HepG2 (cell line): ENCODE measurements around the gene SAMM50.

ENCODE experiments used
- EZH2 ChIP-seq: conservative IDR thresholded peaks from 2 replicates; pipeline ENCODE4 v1.6.1; 2012; ENCODE audit warnings: mild to moderate bottlenecking, low read depth, low read length, moderate library complexity
- KLF12 ChIP-seq: sonication (generic); formaldehyde crosslinking; IDR thresholded peaks from 2 replicates; pipeline ENCODE4 v1.4.0; 2020; ENCODE audit warnings: missing genetic modification reagents, borderline replicate concordance
- PAX8 ChIP-seq: sonication (generic); formaldehyde crosslinking; IDR thresholded peaks from 2 replicates; pipeline ENCODE4 v1.8.0; 2022; ENCODE audit warnings: mild to moderate bottlenecking, missing genetic modification reagents, borderline replicate concordance
- SIN3A ChIP-seq: IDR thresholded peaks from 2 replicates; pipeline ENCODE4 v1.6.1; 2011; ENCODE audit warnings: low read depth, mild to moderate bottlenecking, control low read depth, low read length, borderline replicate concordance
- SRF ChIP-seq: IDR thresholded peaks from 2 replicates; pipeline ENCODE4 v1.6.1; 2011; ENCODE audit warnings: mild to moderate bottlenecking, low read depth, low read length, moderate library complexity
- SRSF9 ChIP-seq: fragments of 200-400 bp; formaldehyde crosslinking; IDR thresholded peaks from 2 replicates; pipeline ENCODE4 v1.6.1; 2018; ENCODE audit warnings: borderline replicate concordance, mild to moderate bottlenecking, low read depth, low read length; ENCODE audit not compliant: insufficient read depth, poor library complexity, severe bottlenecking
- YY1 ChIP-seq: IDR thresholded peaks from 2 replicates; pipeline ENCODE4 v1.6.1; 2011; ENCODE audit warnings: low read length, low read depth, moderate library complexity, mild to moderate bottlenecking; ENCODE audit not compliant: insufficient read depth, insufficient replicate concordance
- ZNF160 ChIP-seq: sonication (generic); formaldehyde crosslinking; IDR thresholded peaks from 2 replicates; pipeline ENCODE4 v1.8.0; 2022; ENCODE audit warnings: mild to moderate bottlenecking, inconsistent platforms, missing genetic modification reagents
- TF ChIP-seq, protein P1 (sequence below): sonication (generic); formaldehyde crosslinking; IDR thresholded peaks from 2 replicates; pipeline ENCODE4 v1.4.0; 2020; ENCODE audit warnings: missing genetic modification reagents
- TF ChIP-seq, protein P2 (sequence below), 2 experiments: IDR thresholded peaks; 2 replicates each; pipeline ENCODE4 v1.6.1; 2011 to 2012; ENCODE audit warnings: low read length in 2 of 2, borderline replicate concordance in 1 of 2, low read depth in 1 of 2, mild to moderate bottlenecking in 1 of 2, moderate library complexity in 1 of 2
- TF ChIP-seq, protein P3 (sequence below): sonication (generic); formaldehyde crosslinking; IDR thresholded peaks from 2 replicates; pipeline ENCODE4 v1.5.0; 2020; ENCODE audit warnings: mild to moderate bottlenecking, missing genetic modification reagents, moderate library complexity

DNA sequence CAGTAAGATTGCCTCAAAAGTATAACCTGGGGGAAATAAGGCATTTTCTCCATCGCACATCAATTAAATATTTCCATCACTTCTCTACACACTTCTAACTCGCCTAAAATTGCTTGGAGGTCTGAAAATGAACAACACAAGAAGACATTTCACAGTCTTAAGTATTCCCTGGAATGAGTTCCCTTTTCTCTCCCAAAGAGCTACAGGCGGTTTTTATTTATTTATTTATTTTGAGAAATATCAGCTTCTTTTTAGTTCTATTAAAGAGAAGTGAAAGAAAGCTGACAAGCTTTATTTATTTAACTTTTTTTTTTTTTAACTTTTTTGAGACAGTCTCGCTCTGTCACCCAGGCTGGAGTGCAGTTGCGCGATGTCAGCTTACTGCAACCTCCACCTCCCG lies 57.3 kb downstream of the SAMM50 start:
- TF ChIP-seq ZNF160 (CRISPR knock-in tag) (no peak), SRSF9 (no peak), EZH2 (no peak), YY1 (no peak), PAX8 (CRISPR knock-in tag) (no peak), KLF12 (no peak), SIN3A (no peak), SRF (no peak)
- TF ChIP-seq, protein P1, sequence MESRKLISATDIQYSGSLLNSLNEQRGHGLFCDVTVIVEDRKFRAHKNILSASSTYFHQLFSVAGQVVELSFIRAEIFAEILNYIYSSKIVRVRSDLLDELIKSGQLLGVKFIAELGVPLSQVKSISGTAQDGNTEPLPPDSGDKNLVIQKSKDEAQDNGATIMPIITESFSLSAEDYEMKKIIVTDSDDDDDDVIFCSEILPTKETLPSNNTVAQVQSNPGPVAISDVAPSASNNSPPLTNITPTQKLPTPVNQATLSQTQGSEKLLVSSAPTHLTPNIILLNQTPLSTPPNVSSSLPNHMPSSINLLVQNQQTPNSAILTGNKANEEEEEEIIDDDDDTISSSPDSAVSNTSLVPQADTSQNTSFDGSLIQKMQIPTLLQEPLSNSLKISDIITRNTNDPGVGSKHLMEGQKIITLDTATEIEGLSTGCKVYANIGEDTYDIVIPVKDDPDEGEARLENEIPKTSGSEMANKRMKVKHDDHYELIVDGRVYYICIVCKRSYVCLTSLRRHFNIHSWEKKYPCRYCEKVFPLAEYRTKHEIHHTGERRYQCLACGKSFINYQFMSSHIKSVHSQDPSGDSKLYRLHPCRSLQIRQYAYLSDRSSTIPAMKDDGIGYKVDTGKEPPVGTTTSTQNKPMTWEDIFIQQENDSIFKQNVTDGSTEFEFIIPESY (CRISPR knock-in tag) = no peak
- TF ChIP-seq, protein P2, sequence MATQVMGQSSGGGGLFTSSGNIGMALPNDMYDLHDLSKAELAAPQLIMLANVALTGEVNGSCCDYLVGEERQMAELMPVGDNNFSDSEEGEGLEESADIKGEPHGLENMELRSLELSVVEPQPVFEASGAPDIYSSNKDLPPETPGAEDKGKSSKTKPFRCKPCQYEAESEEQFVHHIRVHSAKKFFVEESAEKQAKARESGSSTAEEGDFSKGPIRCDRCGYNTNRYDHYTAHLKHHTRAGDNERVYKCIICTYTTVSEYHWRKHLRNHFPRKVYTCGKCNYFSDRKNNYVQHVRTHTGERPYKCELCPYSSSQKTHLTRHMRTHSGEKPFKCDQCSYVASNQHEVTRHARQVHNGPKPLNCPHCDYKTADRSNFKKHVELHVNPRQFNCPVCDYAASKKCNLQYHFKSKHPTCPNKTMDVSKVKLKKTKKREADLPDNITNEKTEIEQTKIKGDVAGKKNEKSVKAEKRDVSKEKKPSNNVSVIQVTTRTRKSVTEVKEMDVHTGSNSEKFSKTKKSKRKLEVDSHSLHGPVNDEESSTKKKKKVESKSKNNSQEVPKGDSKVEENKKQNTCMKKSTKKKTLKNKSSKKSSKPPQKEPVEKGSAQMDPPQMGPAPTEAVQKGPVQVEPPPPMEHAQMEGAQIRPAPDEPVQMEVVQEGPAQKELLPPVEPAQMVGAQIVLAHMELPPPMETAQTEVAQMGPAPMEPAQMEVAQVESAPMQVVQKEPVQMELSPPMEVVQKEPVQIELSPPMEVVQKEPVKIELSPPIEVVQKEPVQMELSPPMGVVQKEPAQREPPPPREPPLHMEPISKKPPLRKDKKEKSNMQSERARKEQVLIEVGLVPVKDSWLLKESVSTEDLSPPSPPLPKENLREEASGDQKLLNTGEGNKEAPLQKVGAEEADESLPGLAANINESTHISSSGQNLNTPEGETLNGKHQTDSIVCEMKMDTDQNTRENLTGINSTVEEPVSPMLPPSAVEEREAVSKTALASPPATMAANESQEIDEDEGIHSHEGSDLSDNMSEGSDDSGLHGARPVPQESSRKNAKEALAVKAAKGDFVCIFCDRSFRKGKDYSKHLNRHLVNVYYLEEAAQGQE (IDR thresholded peaks at IDR 0.05; ENCODE audit: borderline replicate concordance in 1 of 2, low read depth in 1 of 2, low read length in 2 of 2) = no peak
- TF ChIP-seq, protein P3, sequence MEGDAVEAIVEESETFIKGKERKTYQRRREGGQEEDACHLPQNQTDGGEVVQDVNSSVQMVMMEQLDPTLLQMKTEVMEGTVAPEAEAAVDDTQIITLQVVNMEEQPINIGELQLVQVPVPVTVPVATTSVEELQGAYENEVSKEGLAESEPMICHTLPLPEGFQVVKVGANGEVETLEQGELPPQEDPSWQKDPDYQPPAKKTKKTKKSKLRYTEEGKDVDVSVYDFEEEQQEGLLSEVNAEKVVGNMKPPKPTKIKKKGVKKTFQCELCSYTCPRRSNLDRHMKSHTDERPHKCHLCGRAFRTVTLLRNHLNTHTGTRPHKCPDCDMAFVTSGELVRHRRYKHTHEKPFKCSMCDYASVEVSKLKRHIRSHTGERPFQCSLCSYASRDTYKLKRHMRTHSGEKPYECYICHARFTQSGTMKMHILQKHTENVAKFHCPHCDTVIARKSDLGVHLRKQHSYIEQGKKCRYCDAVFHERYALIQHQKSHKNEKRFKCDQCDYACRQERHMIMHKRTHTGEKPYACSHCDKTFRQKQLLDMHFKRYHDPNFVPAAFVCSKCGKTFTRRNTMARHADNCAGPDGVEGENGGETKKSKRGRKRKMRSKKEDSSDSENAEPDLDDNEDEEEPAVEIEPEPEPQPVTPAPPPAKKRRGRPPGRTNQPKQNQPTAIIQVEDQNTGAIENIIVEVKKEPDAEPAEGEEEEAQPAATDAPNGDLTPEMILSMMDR = no peak
